Activated gamma-delta T cell treated with Interleukin-2 at 50 U/mL for 16 hours (primary cell): ENCODE data around the gene NHLRC4.
"Not testable (repeated sequence)": the region's sequence is repeated elsewhere in the genome, so short reads cannot be mapped to it uniquely, and the experiment has no call there.

Source experiments
- DNase-seq: peaks from one replicate; pipeline ENCODE4 v3.0.0-alpha.2; 2020

The NHLRC4 gene

GRCh38 chr16:586047-586644, 19.3 kb downstream of the NHLRC4 start:
- no peak for DNase-seq

GRCh38 chr16:586645-587590, 20.1 kb downstream of the NHLRC4 start:
- DNase-seq, result no peak

DNA sequence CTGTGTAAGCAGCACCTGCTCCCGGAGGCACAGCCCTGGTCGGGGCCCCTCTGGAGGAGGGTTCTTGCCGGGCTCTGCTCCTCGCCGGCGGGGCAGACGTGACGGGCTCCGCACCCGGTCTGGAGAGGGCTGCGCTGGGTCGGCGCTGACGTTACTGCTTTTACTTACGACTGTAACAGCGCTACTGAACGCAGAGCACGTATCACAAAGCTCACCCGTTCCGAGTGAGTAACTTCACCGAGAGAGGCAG, 21.8 kb downstream of the NHLRC4 start:
- DNase-seq, result peak; percentile 48

DNA sequence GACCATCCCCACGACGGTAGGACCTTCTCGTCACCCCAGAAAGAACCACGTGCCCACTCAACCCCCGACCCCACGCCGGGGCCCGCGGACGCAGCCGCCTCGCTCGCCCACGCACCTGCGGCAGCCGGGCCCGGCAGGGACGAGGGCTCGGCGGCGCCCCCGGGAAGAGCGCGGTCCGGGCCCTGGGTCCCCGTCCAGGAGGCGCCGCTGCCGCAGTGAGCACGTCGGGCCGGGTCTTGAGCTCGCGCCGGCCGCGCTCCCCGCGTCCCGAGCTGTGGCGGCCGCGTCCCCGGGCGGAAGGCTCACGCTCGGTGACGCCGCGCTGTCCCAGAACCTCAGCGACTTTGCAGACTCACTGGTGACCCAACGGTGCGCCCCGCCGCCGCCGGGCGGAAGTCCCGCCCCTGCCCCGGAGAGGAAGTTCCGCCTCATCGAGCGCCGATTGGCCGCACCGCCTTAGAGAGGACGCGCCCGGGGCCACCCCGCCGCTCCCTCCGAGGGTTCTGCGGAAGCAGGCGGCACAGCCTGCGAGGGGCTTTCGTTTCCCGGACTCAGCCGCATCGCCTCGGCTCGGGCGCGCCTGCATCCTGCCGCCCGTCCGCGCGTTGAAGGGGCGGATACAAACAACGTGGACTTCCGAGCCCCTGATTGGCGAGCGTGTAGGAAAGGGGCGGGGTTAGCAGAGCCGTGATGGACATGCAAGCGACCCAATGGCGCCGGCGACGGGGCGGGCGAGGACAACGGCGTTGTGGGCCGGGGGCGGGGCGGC, 22.3 kb downstream of the NHLRC4 start:
- DNase-seq, result peak; percentile 98

GRCh38 chr16:589658-590187, 22.9 kb downstream of the NHLRC4 start, which contains the start of gene RAB40C:
Gene RAB40C (plus strand): TSS chr16:590066. CDS start chr16:590292, 226 bp downstream.
- DNase-seq, result peak; percentile 100

DNA sequence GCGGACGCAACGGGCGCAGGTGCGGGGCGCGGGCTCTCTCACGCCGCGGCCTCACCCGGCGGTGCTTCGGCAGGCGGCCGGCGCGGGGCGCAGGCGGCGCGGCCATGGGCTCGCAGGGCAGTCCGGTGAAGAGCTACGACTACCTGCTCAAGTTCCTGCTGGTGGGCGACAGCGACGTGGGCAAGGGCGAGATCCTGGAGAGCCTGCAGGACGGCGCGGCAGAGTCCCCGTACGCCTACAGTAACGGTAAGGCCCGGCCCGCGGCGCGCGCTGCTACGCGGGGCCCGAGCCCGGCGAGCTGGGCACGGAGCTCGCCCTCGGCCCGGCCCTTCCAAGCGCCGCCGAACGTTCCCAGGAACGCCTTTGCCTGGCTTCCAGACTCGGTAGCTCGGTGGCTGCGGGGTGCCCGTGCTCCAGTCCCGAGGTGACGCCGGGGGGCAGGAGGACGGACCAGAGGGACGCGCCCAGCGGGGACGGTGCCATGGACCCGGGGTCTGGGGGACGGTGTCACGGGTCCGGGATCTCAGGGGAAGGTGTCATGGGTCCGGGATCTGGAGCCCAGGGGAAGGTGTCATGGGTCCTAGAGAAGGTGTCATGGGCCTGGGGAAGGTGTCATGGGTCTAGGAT, 23.5 kb downstream of the NHLRC4 start:
- no peak for DNase-seq

DNA sequence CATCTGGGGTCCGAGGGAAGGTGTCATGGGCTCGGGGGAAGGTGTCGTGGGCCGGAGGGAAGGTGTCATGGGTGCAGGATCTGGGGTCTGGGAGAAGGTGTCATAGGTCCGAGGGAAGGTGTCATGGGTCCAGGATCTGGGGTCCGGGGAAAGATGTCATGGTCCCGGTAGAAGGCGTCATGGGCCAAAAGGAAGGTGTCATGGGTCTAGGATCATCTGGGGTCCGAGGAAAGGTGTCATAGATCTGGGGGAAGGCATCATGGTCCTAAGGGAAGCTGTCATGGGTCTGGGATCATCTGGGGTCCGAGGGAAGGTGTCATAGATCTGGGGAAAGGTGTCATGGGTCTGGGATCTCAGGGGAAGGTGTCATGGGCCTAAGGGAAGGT, 24.0 kb downstream of the NHLRC4 start:
- DNase-seq, result no peak

- DNase-seq, result no peak
Measured at GRCh38 chr16:591231-591630, 24.4 kb downstream of the NHLRC4 start.

- DNase-seq, result no peak
Measured at GRCh38 chr16:591892-592517, 25.2 kb downstream of the NHLRC4 start.

DNA sequence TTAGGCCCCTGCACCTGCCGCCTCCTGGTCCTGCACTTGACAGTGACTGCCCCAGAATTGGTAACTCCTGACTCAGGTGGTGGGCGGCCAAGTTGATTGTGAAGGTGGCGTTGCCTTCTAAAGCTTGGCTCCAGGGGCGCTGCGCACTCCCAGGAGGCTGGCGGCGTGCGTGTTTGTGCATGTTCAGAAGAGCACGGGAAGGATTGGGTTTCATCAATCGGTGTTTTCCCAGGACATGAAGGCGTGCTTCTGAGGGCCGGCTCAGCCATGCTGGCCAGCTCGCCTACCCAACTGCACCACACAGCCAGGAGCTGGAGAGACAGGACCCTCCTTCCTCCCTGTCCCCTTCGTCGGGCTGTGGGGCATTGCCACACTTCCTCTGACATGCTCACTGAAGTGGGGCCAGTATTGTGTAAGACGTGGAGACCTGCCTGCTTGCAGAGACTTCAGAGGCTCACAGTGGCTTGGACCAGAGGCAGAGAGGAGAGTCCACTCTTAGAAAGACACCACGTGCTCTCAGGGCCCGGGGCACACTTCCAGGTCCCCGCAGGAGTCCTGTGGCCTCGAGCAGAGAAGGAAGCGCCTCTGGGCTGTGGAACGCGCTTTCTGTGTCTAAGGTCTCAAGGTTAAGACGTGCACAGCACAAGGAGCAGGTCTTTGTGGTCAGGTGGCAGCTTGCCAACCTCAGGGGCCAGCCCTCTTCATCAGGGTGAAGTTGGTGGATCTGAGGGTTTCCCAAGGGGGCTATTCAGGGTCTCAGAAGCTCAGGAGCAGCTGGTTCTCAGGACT, 25.9 kb downstream of the NHLRC4 start:
- no peak for DNase-seq

DNA sequence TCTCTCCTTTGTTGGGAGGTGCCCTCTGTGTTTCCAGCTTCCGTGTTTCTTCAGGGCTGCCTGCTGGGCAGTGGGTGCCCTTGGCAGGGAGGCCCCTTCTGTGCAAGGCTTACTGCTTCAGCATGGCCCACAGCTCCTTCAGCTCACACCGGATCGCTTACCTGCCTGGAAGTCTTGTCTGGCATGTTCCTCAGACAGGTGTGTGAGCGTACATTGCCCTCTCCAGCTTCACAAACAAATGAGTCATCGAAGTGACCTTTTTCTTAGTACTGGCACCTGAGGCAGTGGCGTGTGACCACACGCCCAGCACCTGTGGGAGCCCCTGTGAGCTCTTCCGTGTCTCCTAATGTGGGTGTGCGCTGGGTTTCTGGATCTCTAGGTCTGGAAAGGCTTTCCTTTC, 26.6 kb downstream of the NHLRC4 start:
- DNase-seq, result no peak

GRCh38 chr16:593807-594206, 27.0 kb downstream of the NHLRC4 start:
- no peak for DNase-seq

DNA sequence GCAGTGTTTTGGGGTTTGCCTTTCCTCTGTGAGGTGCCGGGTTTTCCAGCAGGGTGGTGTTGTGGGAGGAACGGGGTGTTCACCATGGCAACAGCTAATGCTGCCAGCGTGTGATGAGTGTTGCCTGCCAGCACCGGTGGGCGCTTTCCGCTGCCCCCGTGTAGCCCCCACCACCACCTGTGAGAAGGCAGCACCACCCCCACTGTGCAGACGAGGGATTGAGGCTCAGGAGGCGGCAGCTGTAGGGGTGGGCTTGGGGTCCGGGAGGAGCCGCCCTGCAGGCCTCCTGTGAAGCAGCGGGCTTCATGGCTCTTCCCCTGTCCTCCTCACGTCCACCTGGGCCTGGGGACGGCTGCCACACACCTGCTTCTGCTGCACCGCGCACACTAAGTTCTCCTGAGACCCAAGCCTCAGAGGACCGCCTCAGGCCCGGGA, 28.3 kb downstream of the NHLRC4 start:
- no peak for DNase-seq

DNA sequence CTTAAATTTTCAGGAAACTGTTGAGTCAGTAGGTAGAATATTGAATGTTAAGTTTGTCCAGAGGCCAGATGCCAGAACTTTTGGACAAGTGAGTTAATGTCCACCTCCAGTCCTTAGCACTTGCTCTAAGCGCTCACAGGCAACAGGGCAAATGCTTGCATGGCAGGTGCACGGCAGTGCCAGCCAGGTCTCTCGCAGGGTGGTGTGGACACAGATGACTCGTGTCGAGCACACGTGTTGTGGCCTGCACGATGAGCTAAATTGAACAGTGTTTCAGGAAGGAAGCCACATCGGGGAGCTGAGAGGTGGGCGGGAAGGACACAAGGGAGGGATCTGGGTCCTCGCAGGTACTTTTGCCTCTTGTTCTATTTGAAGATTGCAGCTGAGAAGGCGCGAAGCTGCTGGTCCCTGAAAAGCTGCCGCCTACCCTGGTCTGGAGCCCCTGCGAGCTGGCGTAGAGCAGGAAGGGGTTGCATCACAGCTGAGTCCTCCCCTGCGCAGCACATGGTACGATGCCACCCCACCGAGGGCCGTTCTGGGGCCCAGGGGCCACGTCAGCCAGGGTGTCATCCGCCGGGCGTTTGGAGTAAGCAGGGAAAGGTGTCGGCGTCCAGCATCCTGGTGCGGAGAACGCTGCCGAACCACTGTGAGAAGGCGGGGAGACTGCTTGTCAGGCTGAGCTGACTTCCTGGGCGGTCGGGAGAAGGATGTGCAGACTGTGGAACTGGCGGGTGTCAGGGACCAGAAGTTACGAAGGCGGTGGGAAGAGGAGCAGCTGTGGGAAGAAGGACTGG, 29.3 kb downstream of the NHLRC4 start:
- no peak for DNase-seq

DNA sequence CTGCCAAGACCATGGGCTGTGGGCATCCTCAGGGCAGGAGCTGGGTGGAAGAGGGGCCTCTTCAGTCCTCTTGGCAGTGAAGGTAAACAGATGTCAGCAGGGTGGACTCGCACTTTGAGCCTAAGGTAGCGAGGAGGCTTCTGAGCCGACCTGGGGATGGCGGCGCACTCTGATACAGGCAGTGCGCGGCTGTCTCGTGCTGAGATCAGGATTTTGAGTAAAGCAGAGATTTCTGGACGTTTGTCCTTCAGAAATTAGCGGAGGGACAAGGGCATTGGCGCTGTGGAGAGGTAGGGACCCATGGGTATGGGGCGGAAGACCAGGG, 29.9 kb downstream of the NHLRC4 start:
- DNase-seq, result no peak

GRCh38 chr16:597655-598054, 30.9 kb downstream of the NHLRC4 start:
- DNase-seq, result not testable (repeated sequence)

DNA sequence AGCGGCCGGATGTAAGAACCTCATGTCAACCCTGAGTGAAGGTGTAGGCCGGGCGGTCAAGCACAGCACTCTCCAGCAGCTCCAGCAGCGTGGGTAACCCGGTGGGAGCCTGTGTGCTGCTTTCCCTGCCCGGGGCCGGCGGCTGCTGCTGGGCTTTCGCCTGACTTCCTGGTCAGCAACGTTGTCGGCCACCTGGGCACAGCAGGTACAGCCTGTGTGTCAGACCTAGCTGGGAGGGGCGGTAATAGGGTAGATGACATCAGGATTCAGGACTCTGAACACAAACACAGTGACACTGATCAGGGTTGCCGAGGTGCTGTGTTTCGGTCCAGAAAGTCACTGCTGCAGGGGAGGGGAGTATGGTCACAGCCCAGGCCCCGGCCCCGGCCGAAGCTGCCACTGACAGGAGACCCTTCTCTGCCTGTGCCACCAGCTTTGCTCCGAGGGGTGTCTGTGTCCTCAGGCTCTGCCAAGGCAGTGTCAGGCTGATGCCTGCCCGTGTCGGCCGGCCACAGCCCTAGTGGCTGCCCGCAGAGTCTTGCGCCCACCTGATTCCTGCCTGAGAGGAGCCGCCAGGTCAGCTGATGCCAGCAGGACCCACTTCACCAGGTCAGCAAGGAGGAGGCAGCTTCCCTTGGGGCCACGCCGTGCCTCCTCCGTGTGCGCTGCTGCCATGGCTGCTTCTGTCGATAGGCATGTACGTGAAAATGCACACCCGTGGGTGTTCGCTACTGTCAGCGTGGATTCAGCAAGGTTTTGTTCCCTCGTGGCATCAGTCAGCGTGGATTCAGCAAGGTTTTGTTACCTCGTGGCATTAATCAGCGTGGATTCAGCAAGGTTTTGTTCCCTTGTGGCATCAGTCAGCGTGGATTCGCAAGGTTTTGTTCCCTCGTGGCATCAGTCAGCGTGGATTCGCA, 32.3 kb downstream of the NHLRC4 start:
- no peak for DNase-seq

GRCh38 chr16:600781-601180, 34.0 kb downstream of the NHLRC4 start:
- no peak for DNase-seq

GRCh38 chr16:603933-604332, 37.1 kb downstream of the NHLRC4 start:
- no peak for DNase-seq
